ENCODE results near the gene JDP2. TPM values are rescaled to one million over a fixed set of nuclear protein-coding genes. Genes with fewer than 3 reads are reported as not detected.

The JDP2 gene
- total RNA-seq, 1 experiment from 2014 or later, result 45.3 TPM

GRCh38 chr14:75437201-75438143 lies 9.7 kb downstream of the JDP2 start:
- Mint-ChIP-seq H3K27ac (ENCODE audit: low read depth, unreplicated experiment) (no peak overlapping the region), H3K4me3 (ENCODE audit: unreplicated experiment) (no peak overlapping the region), H3K27me3 (ENCODE audit: insufficient read depth, unreplicated experiment) (no peaks in the 10 kb centered on the region), H3K4me1 (ENCODE audit: insufficient read depth, unreplicated experiment) (peaks cover 11% of the 10 kb centered on the region), H3K36me3 (ENCODE audit: insufficient read depth, unreplicated experiment) (peaks cover 70% of the 10 kb centered on the region), H3K9me3 (ENCODE audit: unreplicated experiment) (no peaks in the 10 kb centered on the region)
- BruUV-seq (replicated peaks), result no TSS peak
- intact Hi-C loops (cut with micrococcal nuclease), result no loop called here
- ChIA-PET CTCF (interaction anchor here (0.6 to 1.3 kb wide), 3 partner anchors 52 to 123 kb away, joined by 3 to 4 read pairs (median 4); no protein-coding TSS in a partner anchor), POLR2A (interaction anchor here (0.7 kb wide), 1 partner anchor 209 kb away, joined by 3 read pairs; no protein-coding TSS in a partner anchor)
- no peak for TF ChIP-seq CTCF (IDR thresholded peaks at IDR 0.05; ENCODE audit: unreplicated experiment)
- DNase-seq (ENCODE audit: unreplicated experiment), result no peak

DNA sequence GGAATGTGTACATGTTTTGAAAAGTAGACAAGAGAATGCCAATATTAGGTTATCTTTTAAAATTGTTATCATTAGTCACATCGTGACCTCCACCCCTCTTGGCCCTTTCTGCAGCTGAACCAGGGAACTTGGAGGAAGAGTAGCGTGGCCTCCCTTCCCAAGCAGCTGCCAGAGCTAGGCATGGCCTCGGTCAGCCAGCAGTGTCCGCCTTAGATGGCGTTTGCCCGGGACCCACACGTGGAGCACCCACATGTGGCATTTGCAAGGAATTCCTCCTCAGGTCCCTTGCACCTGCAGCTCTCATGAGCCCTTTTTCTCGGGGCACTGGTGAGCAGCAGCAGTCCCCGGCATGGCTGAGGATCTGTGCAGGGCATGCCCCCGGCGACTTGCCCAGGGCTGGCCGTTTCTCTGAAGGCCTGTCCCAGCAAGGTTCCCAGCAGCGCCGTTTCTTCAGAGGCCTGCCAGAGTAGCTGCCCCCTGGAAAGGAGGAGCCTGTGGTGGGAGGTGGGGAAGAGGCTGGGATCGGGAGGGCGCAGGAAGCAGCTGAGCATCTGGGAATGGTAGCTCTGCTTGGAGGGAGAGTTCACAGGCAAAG lies 10.8 kb downstream of the JDP2 start:
- no peak for DNase-seq (ENCODE audit: unreplicated experiment)
- ChIA-PET CTCF (no interaction called here), POLR2A (interaction anchor here (1.8 kb wide), 1 partner anchor 15 kb away, joined by 6 read pairs; no protein-coding TSS in a partner anchor)
- peaks cover 11% of the 10 kb centered on the region for H3K4me1 Mint-ChIP-seq (ENCODE audit: insufficient read depth, unreplicated experiment)
- BruUV-seq (replicated peaks), result no TSS peak
- peaks cover 69% of the 10 kb centered on the region for H3K36me3 Mint-ChIP-seq (ENCODE audit: insufficient read depth, unreplicated experiment)
- no peak overlapping the region for H3K27ac Mint-ChIP-seq (ENCODE audit: low read depth, unreplicated experiment)
- intact Hi-C loops (cut with micrococcal nuclease), result no loop called here
- no peaks in the 10 kb centered on the region for H3K9me3 Mint-ChIP-seq (ENCODE audit: unreplicated experiment)
- no peaks in the 10 kb centered on the region for H3K27me3 Mint-ChIP-seq (ENCODE audit: insufficient read depth, unreplicated experiment)
- H3K4me3 Mint-ChIP-seq (ENCODE audit: unreplicated experiment), result no peak overlapping the region
- no peak for TF ChIP-seq CTCF (IDR thresholded peaks at IDR 0.05; ENCODE audit: unreplicated experiment)

DNA sequence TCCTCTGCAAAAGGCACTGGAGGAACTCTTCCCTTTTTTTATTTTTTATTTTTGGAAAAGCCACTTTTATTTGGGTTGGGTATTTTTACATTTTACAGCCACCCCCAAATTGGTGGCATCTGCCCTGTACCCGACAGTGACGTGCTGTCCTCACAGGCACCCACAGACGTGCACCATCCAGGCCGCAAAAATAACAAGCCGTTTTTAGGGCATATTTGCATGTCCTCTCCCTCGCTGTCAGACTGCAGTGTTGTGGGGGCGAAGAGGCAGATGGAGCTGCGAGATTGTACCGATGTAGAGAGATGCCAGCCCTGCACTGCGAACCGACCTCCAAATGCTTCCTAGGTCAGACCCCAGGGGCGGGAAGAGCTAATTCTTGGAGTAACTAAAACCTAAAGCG lies 12.2 kb downstream of the JDP2 start:
- Mint-ChIP-seq H3K36me3 (ENCODE audit: insufficient read depth, unreplicated experiment) (peaks cover 69% of the 10 kb centered on the region), H3K9me3 (ENCODE audit: unreplicated experiment) (no peaks in the 10 kb centered on the region), H3K27ac (ENCODE audit: low read depth, unreplicated experiment) (no peak overlapping the region), H3K4me3 (ENCODE audit: unreplicated experiment) (no peak overlapping the region), H3K4me1 (ENCODE audit: insufficient read depth, unreplicated experiment) (peaks cover 11% of the 10 kb centered on the region), H3K27me3 (ENCODE audit: insufficient read depth, unreplicated experiment) (no peaks in the 10 kb centered on the region)
- no TSS peak for BruUV-seq (replicated peaks)
- POLR2A ChIA-PET, result interaction anchor here (1.6 to 1.8 kb wide), 2 partner anchors 10 to 13 kb away, joined by 4 to 6 read pairs; no protein-coding TSS in a partner anchor
- intact Hi-C loops (cut with micrococcal nuclease), result no loop called here
- CTCF ChIA-PET, result interaction anchor here (0.6 to 1.0 kb wide), 3 partner anchors 9 to 118 kb away, joined by 3 to 4 read pairs (median 4); no protein-coding TSS in a partner anchor
- DNase-seq (ENCODE audit: unreplicated experiment), result no peak
- no peak for TF ChIP-seq CTCF (IDR thresholded peaks at IDR 0.05; ENCODE audit: unreplicated experiment)
